Measurements from ENCODE around the gene RTN4R.

RTN4R gene

DNA sequence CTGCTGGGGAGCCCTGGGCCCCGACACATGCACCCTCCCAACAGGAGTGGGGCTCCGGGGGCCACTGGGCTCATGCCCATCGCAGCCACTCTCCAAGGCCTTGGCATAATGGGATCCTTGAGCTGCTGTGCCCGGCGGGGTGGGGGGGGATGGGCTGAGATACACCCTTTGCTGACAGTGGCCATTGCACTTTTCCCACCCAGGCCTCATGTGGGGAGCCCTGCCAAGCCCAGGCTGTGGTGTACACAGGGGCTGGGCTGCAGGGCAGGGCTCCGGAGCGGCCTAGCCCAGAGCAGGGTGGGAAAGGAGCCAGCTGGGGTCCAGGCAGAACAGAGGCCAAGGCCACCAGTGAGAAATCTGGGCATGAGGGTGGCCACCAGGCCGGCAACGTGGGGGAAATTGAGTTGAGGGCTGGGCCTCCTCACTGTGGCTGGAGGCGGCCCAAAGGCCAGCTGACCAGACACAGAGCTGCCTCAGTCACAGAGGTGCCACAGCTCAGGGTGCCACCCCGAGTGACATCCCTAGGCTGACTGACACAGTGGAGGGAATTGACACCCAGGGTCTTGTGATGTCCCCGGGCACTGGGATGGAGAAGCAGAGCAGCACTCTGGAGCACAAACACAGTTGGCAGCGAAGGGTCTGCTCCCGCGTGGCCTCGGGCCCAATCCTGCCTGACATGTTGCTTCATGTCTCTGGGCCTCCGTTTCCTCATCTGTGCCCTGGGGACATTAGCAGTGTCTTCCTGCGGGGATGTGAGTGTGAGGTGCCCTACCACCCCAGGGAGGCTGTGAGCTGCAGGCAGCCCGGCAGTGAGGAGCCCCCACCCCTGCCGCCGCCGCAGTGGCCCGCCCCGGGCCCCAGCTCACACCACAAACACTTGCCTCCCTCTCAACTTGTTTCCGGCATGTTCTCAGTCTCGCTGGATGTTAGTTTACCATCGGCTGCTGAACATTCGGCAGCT is 30.4 kb downstream of the RTN4R start:
- TF ChIP-seq POLR2AphosphoS5 (IDR thresholded peaks at IDR 0.05; ENCODE audit: low read depth, low read length): no peak
- TF ChIP-seq, protein P1, sequence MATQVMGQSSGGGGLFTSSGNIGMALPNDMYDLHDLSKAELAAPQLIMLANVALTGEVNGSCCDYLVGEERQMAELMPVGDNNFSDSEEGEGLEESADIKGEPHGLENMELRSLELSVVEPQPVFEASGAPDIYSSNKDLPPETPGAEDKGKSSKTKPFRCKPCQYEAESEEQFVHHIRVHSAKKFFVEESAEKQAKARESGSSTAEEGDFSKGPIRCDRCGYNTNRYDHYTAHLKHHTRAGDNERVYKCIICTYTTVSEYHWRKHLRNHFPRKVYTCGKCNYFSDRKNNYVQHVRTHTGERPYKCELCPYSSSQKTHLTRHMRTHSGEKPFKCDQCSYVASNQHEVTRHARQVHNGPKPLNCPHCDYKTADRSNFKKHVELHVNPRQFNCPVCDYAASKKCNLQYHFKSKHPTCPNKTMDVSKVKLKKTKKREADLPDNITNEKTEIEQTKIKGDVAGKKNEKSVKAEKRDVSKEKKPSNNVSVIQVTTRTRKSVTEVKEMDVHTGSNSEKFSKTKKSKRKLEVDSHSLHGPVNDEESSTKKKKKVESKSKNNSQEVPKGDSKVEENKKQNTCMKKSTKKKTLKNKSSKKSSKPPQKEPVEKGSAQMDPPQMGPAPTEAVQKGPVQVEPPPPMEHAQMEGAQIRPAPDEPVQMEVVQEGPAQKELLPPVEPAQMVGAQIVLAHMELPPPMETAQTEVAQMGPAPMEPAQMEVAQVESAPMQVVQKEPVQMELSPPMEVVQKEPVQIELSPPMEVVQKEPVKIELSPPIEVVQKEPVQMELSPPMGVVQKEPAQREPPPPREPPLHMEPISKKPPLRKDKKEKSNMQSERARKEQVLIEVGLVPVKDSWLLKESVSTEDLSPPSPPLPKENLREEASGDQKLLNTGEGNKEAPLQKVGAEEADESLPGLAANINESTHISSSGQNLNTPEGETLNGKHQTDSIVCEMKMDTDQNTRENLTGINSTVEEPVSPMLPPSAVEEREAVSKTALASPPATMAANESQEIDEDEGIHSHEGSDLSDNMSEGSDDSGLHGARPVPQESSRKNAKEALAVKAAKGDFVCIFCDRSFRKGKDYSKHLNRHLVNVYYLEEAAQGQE (IDR thresholded peaks at IDR 0.05; ENCODE audit: insufficient read depth in 1 of 2, low read depth in 2 of 2, low read length in 2 of 2): no peak
- TF ChIP-seq SIN3A (IDR thresholded peaks at IDR 0.05; ENCODE audit: borderline replicate concordance, insufficient read depth, low read length): no peak
- TF ChIP-seq FOXP2 (optimal IDR thresholded peaks at IDR 0.05; ENCODE audit: borderline replicate concordance, extremely low read depth, extremely low read length, insufficient read depth): no peak
- no peak for TF ChIP-seq TAF1 (IDR thresholded peaks at IDR 0.05; ENCODE audit: borderline replicate concordance, insufficient read depth, low read length)

DNA sequence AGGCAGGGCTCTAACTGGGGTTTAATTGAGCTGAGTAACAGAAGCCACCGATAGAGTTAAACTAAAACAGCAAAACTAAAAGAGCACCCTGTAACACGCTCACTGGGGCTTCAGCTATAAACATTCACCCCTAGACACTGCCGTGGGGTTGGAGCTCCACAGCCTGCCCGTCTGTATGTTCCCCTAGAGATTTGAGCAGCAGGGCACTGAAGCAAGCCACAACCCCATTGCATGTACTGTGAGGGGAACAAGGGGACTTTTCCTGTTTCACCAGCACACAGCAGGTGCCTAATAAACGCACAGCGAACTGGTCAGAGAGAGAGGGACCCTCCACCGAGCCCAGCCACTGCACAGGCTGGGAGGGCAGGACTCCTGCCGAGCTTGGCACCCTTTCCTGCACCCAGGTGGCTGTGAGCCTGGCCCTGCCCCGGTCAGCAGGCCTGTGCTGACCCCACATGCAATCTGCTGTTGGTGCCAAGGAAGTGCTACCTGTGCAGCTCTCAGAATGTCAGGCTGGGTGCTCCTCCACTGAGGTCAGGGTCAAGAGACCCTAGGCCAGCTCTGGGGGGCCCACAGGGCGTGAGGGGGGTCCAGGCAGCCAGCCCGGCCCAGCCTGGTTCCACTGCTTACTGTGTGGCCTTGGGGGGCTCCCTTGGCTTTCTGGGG is 31.9 kb downstream of the RTN4R start:
- TF ChIP-seq, protein P1 (IDR thresholded peaks at IDR 0.05; ENCODE audit: insufficient read depth in 1 of 2, low read depth in 2 of 2, low read length in 2 of 2): no peak
- no peak for TF ChIP-seq SIN3A (IDR thresholded peaks at IDR 0.05; ENCODE audit: borderline replicate concordance, insufficient read depth, low read length)
- TF ChIP-seq FOXP2 (optimal IDR thresholded peaks at IDR 0.05; ENCODE audit: borderline replicate concordance, extremely low read depth, extremely low read length, insufficient read depth): no peak
- TF ChIP-seq TAF1 (IDR thresholded peaks at IDR 0.05; ENCODE audit: borderline replicate concordance, insufficient read depth, low read length): no peak
- TF ChIP-seq POLR2AphosphoS5 (IDR thresholded peaks at IDR 0.05; ENCODE audit: low read depth, low read length): no peak

DNA sequence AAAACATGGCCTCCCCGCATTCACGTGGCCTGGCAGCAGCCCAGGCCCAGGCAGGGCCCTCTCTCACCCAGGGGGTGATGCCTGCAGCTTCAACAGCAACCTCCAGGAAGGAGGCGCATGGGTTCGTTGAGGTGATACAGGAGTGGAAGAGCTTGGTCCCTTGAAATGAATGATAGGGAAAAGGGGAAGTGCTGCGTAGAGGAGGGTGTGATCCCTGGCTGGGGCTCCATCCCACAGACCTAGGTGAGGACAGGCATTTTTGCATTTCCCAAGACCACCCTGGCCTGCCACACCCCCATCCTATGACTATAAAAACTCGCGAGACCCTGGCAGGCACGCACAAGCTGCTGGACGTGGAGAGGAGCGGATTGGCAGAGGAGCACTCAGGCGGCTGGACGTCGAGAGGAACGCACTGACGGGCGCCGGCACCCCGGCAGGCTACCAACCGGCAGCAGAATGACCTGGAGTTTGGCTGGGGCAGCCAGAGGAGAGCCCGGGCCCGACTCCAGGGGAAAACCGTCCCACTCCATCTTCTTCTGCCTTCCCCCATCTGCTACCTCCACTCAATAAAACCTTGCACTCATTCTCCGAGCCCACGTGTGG is 32.6 kb downstream of the RTN4R start:
- TF ChIP-seq, protein P1 (IDR thresholded peaks at IDR 0.05; ENCODE audit: insufficient read depth in 1 of 2, low read depth in 2 of 2, low read length in 2 of 2): no peak
- no peak for TF ChIP-seq POLR2AphosphoS5 (IDR thresholded peaks at IDR 0.05; ENCODE audit: low read depth, low read length)

DNA sequence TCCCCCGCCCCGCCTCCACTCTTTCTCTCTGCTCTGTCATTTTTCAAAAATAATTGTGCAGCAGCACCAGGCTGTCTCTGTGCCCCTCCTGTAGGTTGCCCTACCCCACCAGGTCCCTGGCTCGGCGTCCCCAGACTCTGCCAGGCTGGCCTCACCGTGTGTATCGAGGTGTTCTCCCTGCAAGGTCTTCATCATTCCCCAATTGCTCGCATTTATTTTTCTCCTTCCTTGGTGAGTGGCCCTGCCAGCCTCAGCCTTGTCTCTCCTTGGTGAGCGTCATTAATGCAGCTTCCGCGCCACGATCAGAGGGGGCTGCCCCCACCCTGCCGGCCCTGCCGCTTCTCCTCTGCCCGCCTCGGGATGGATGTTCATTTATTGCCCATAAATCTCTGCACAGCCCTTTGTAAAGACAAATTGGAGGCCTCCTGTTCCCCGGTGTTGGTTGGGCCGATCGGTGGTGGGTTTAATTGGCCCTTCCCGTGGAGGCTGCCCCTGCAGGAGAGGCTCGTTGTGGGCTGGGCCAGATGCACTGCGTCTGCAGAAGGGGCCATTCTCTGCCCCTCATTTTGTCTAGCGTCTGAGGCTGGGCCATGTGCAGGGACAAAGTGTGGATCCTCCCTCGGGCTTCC is 33.2 kb downstream of the RTN4R start:
- TF ChIP-seq FOXP2 (optimal IDR thresholded peaks at IDR 0.05; ENCODE audit: borderline replicate concordance, extremely low read depth, extremely low read length, insufficient read depth) (no peak), POLR2AphosphoS5 (IDR thresholded peaks at IDR 0.05; ENCODE audit: low read depth, low read length) (no peak)

DNA sequence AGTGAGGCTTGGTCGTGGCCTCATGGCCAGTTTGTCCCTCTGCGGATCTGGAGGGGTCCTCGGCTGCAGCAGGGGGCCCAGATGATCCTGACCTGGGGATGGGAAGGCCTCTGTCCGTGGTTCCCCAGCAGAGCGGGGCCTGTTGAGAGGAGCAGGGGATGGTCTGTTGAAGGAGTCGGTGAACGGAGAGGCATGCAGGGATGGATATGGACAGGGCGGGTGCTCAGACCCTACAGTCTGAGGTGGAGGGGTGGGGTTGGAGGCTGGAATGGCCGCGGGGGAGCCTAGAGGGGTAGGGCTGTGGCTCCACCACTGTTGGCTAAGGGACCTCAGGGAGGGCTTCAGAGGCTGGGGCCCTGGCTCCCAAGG is 33.8 kb downstream of the RTN4R start:
- no peak for TF ChIP-seq FOXP2 (optimal IDR thresholded peaks at IDR 0.05; ENCODE audit: borderline replicate concordance, extremely low read depth, extremely low read length, insufficient read depth)
- TF ChIP-seq POLR2AphosphoS5 (IDR thresholded peaks at IDR 0.05; ENCODE audit: low read depth, low read length): no peak
- TF ChIP-seq SIN3A (IDR thresholded peaks at IDR 0.05; ENCODE audit: borderline replicate concordance, insufficient read depth, low read length): no peak
- no peak for TF ChIP-seq TAF1 (IDR thresholded peaks at IDR 0.05; ENCODE audit: borderline replicate concordance, insufficient read depth, low read length)
- TF ChIP-seq, protein P1 (IDR thresholded peaks at IDR 0.05; ENCODE audit: insufficient read depth in 1 of 2, low read depth in 2 of 2, low read length in 2 of 2): no peak

All from PFSK-1 (cell line).